NT2/D1 (cell line): ENCODE data around the gene TAC1.

Source experiments
- SUZ12 ChIP-seq: IDR thresholded peaks from 2 replicates; pipeline ENCODE4 v1.6.1; 2011; ENCODE audit not compliant: insufficient read length, insufficient read depth; ENCODE audit errors: extremely low read depth
- YY1 ChIP-seq: IDR thresholded peaks from 2 replicates; pipeline ENCODE4 v1.6.1; 2011; ENCODE audit not compliant: insufficient read length, insufficient read depth
- ZNF274 ChIP-seq: IDR thresholded peaks from 2 replicates; pipeline ENCODE4 v1.6.1; 2011; ENCODE audit warnings: mild to moderate bottlenecking, low read depth, low read length

DNA sequence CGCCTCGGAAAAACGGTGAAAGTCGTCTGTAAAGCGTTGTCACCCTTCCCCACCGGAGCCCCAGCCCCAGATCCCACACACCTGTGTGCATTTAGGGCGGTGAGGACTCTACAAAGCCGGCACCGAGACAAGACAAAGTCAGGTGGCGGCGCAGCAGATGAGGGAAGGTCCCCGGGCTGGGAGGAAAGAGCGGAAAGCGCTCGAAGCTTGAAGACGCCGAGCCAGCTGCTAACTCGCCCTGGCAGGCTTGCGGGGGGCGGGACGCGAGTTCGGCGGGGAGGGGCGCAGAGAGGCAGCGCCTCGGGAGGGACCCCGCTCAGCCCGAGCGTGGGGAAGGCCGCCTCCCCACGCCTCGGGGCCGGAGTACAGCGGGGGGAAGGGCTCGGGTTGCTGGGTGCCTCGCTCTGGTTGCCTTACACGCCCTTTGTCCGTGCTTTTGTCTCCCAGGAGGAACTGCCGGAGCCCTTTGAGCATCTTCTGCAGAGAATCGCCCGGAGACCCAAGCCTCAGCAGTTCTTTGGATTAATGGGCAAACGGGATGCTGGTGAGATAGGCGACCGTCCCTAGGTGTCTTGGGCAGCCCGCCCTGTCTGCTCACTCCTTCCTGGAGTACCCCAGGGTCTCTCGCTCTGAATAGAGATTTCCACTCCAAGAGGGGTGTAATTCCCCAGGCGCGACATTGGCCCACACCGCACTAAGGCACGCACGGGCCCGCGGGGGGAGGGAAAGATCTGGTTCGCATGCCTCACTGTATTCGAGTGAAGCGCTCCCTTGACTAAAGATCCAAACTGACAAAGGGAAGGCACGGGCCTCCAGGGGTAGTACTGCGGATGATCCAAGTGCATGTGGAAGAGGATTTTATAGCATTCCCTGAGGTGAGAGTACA, 1.6 kb downstream of the TAC1 start:
- no peak for TF ChIP-seq SUZ12
- no peak for TF ChIP-seq ZNF274
- TF ChIP-seq YY1, result no peak
